ENCODE data around the gene ADRB2.
"Not testable (repeated sequence)": the region's sequence is repeated elsewhere in the genome, so short reads cannot be mapped to it uniquely, and the experiment has no call there.

The ADRB2 gene

GRCh38 chr5:148856009-148856367 is 29.6 kb downstream of the ADRB2 start:
- no peak for DNase-seq (ENCODE audit: low spot score)

- DNase-seq (ENCODE audit: low spot score) = no peak
Measured at GRCh38 chr5:148856424-148856823, 30.0 kb downstream of the ADRB2 start.

GRCh38 chr5:148857474-148857873 is 31.1 kb downstream of the ADRB2 start:
- DNase-seq (ENCODE audit: low spot score) = no peak

- DNase-seq (ENCODE audit: low spot score) = peak; percentile 32
Measured at GRCh38 chr5:148858106-148858505, 31.7 kb downstream of the ADRB2 start.

DNA sequence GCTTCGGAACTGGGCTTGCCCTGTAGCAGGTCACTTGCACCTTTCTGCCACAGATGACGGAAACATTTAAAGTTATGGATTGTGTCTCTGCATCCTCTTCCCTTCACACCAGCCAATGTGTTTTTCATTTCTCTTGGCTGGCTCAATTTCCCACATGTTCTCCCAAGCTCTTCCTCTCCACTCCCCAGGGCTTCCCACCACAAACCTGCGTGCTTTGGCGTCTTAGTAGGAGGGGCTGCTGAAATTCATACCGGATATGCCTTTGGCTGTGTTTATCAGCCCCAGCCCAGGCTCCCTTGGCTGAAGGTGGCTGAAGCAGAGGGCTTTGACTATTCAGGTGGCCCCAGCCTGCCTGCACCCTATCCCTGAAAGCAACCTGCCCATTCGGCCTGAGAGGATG is 32.1 kb downstream of the ADRB2 start:
- DNase-seq (ENCODE audit: low spot score) = no peak

- no peak for DNase-seq (ENCODE audit: low spot score)
Measured at GRCh38 chr5:148859703-148860102, 33.3 kb downstream of the ADRB2 start.

DNA sequence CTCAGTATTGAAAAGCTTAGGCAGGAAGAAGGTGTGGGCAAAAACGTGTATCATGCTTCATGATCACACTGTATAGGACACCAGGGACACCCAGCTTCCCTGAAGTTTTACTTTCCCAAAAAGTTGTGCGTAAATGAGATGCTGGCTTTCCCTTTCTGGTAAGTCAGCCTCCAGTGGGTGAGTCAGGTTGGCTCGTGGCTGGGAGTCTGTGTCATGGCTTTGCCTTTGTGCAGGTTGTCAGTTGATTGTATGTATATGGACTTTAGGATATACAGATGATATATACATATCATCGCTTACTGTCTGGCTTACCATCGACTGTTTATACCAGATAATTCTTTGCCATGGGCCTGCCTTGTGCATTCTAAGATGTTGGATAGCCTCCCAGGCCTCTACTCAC is 34.2 kb downstream of the ADRB2 start:
- DNase-seq (ENCODE audit: low spot score) = no peak

DNA sequence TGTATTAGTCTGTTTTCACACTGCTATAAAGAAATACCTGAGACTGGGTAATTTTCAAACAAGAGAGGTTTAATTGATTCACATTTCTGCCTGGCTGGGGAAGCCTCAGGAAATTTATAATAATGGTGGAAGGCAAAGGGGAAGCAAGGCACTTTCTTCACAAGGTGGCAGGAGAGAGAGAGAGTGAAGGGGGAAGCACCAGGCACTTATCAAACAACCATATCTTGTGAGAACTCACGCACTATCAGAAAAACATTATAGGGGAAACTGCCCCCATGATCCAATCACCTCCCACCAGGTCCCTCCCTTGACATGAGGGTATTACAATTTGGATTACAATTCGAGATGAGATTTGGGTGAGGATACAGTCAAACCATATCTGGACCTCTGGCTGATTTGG is 34.7 kb downstream of the ADRB2 start:
- no peak for DNase-seq (ENCODE audit: low spot score)

DNA sequence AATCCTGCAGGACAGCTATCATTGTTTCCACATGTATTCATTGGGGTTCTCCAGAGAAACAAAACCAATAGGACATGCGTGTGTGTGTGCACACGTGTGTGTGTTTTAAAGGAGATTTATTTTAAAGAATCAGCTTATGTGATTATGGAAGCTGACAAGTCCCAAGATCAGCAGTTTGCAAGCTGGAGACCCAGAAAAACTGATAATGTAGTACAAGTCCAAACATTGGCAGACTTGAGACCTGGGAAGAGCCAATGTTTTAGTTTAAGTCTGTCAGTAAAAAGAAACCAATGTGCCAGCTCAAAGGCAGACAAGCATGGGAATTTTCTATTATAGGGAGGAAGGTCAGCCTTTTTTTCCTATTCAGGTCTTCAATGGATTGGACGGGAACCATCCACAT is 35.3 kb downstream of the ADRB2 start:
- no peak for DNase-seq (ENCODE audit: low spot score)

GRCh38 chr5:148864113-148864841 is 37.9 kb downstream of the ADRB2 start:
- no peak for DNase-seq (ENCODE audit: low spot score)

DNA sequence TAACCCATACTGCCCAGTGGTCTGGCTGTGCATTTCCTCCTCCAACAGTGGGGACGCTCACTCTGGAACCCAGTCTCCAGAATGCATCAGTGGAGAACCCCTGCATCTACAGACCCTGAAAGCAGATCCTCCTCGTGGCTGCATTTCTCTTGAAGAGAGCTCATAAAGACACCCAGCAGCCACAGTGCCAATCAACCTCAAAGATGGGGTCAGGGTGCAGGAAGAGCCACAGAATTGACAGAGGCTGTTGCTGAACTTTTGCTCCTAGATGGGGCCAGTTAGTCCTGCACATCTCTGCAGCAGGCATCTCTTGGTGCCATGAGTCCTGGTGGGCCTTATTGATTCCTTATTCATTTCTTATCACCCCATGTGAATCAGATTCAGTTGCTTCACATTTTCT is 39.6 kb downstream of the ADRB2 start:
- no peak for DNase-seq (ENCODE audit: low spot score)

GRCh38 chr5:148873120-148873519 is 46.7 kb downstream of the ADRB2 start:
- DNase-seq (ENCODE audit: low spot score) = no peak

DNA sequence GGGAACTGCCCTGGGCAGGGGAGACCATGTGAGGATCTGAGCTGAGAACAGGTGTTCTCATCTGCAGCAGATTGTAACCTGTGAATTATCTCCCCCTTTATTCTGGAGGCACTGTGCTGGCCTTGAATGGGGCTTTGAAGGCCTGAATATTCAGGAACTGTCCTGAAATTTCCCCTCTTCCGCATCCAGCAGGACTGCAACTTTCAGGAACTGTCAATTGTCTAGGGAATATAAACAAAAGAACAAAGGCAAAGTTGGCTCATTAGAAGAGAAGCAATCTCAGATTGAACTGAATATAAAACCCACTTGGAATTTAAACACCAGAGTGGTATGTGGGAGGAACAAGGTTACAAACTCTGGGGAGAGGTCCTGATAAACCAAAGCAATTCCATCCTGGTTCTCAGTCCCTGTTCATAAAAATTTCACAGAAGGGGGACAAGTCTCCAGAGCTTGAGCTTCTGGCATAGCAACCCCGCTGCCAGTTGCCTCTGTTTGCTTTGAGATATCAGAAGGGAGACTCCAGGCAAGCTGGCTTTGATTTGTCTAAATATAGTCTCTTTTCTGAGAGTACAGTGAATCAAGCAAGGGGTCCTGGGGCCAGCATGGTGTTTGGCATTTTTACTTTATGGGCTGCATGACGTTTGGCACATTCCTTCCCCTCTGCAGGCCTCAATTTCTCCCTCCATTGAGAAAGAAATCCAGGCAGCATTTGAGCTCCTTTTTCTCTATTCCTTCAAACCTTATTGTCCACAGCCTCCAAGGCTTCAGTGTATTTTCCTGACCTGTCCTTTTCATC is 47.5 kb downstream of the ADRB2 start:
- no peak for DNase-seq (ENCODE audit: low spot score)

- no peak for DNase-seq (ENCODE audit: low spot score)
Measured at GRCh38 chr5:148875205-148875875, 48.9 kb downstream of the ADRB2 start.

GRCh38 chr5:148877436-148877835 is 51.0 kb downstream of the ADRB2 start:
- DNase-seq (ENCODE audit: low spot score) = not testable (repeated sequence)

All from AG08396 (cell line).